Right lobe of liver (tissue), 6 donors: ENCODE results near the gene B4GAT1. TPM values are rescaled to one million over a fixed set of nuclear protein-coding genes. Genes with fewer than 3 reads are reported as not detected.
"Not testable (repeated sequence)": the region's sequence is repeated elsewhere in the genome, so short reads cannot be mapped to it uniquely, and the experiment has no call there.

Experiments used
- ATAC-seq, 4 donors: fragments of 200-7000 bp; cut with Tn5 transposase; one replicate each; pipeline ENCODE4 v1.9.1; 2020; ENCODE audit warnings: mild to moderate bottlenecking in 4 of 4, moderate library complexity in 4 of 4
- DNase-seq, 3 donors: peaks; one replicate each; pipeline ENCODE4 v3.0.0-alpha.2; 2020
- H3K27ac ChIP-seq, 3 donors: fragments of 200-600 bp; one replicate each; pipeline ENCODE4 v1.8.0; 2022
- H3K27me3 ChIP-seq, 2 donors: fragments of 200-600 bp; one replicate each; pipeline ENCODE4 v1.8.0; 2022
- H3K36me3 ChIP-seq, 4 donors: fragments of 200-600 bp; sonication (generic) in 1 of 4; one replicate each; pipeline versions ENCODE4 v1.5.1 to v1.8.0; 2017 to 2022; ENCODE audit warnings: control low read depth in 1 of 4
- H3K4me1 ChIP-seq, 4 donors: fragments of 200-600 bp; sonication (generic) in 1 of 4; one replicate each; pipeline versions ENCODE4 v1.5.1 to v1.8.0; 2017 to 2022; ENCODE audit warnings: control low read depth in 1 of 4
- H3K4me3 ChIP-seq, 3 donors: fragments of 200-600 bp; one replicate each; pipeline ENCODE4 v1.8.0; 2022
- H3K9me3 ChIP-seq, 4 donors: fragments of 200-600 bp; sonication (generic) in 1 of 4; one replicate each; pipeline versions ENCODE4 v1.5.1 to v1.8.0; 2017 to 2022; ENCODE audit warnings: control low read depth in 1 of 4
- CTCF ChIP-seq, 4 donors: fragments of 200-600 bp in 3 of 4; fragments of 450-650 bp in 1 of 4; IDR thresholded peaks; one replicate each; pipeline versions ENCODE4 v1.5.1 to v1.8.0; 2016 to 2022; ENCODE audit warnings: antibody characterized with exemption in 4 of 4, mild to moderate bottlenecking in 2 of 4
- POLR2A ChIP-seq: fragments of 450-650 bp; IDR thresholded peaks from one replicate; pipeline ENCODE4 v1.6.1; 2017; ENCODE audit warnings: antibody characterized with exemption, mild to moderate bottlenecking
- WGBS: methylation state at CpG from one replicate; pipeline ENCODE4 v1.1.6; 2018; ENCODE audit warnings: low coverage, low lambda C conversion rate; ENCODE audit not compliant: insufficient coverage; ENCODE audit errors: missing lambda C conversion rate; 5-methylcytosine and 5-hydroxymethylcytosine counted together
- intact Hi-C, 2 donors: fragments of 100-400 bp; cut with DNase I; formaldehyde crosslinking; loops; one replicate each; pipeline versions ENCODE4 v1.11.2 to v1.14.1; 2022
- total RNA-seq, 6 experiments: library from RNA; depleted of rRNA in 2 of 6; stranded (reverse); fragments of >200 nt in 2 of 6; fragmentation: NEBNext Ultra II Directional in 3 of 6; extraction: Animal tissue kit (Norgen Biotek cat#: 25700) in 3 of 6; gene quantifications; one replicate each; pipeline versions ENCODE4 v1.1.0 to v1.2.4, GENCODE V29; 2016 to 2023
- donor health status: DM: no; HTN: yes; CAD: no.
- donor health status: DM: no; HTN: no; CAD: no.
- donor health status: DM: no; HTN: no; CAD: no.
- donor health status: DM: no; HTN: yes; CAD: no.
- donor health status: DM: no; HTN: yes; CAD: no.

B4GAT1 gene
- total RNA-seq, 6 experiments from 2014 or later: 6.3 to 25.4 (median 15.6) TPM

GRCh38 chr11:66359662-66360087 is 12.2 kb upstream of the B4GAT1 start:
- Histone ChIP-seq H3K27ac (no peak overlapping the region), H3K36me3 (no peaks in the 10 kb centered on the region), H3K4me3 (no peak overlapping the region), H3K27me3 (no peaks in the 10 kb centered on the region), H3K4me1 (no peaks in the 10 kb centered on the region), H3K9me3 (no peaks in the 10 kb centered on the region)
- TF ChIP-seq POLR2A: no peak
- TF ChIP-seq CTCF (IDR thresholded peaks at IDR 0.05): no peak
- WGBS: 0% methylated on average over 1 of the region's 3 CpGs
- DNase-seq (peak in 1 of 3 donors; percentile 30), ATAC-seq (no peak)
- intact Hi-C loops: no loop called here

GRCh38 chr11:66350560-66351235 is 3.3 kb upstream of the B4GAT1 start:
- ATAC-seq: peak in 1 of 4 donors; percentile 8
- intact Hi-C loops, H3K27me3 ChIP-seq, H3K9me3 ChIP-seq, H3K36me3 ChIP-seq: not testable (repeated sequence)
- DNase-seq: peak in 1 of 3 donors; percentile 8
- WGBS: 33% methylated on average over 8 of the region's 8 CpGs
- Histone ChIP-seq H3K27ac (peak overlapping the region in 2 of 3 donors; percentile 59 to 86), H3K4me3 (peak overlapping the region in 2 of 3 donors; percentile 27 to 49), H3K4me1 (peaks cover 0 to 42% (median 5%) of the 10 kb centered on the region in 4 donors)

- Histone ChIP-seq H3K4me1 (peaks cover 0 to 53% (median 10%) of the 10 kb centered on the region in 4 donors), H3K36me3 (peaks cover 0 to 3% (median 0%) of the 10 kb centered on the region in 4 donors), H3K4me3 (peak overlapping the region in 1 of 3 donors; percentile 2), H3K27ac (peak overlapping the region in 2 of 3 donors; percentile 59 to 86), H3K9me3 (no peaks in the 10 kb centered on the region), H3K27me3 (no peaks in the 10 kb centered on the region)
- WGBS: 8% methylated on average over 2 of the region's 2 CpGs
- TF ChIP-seq CTCF (IDR thresholded peaks at IDR 0.05) (no peak), POLR2A (peak; percentile 14)
- intact Hi-C loops: no loop called here
- DNase-seq: peak in 1 of 3 donors; percentile 68
- ATAC-seq: peak; percentile 8 to 37 (median 22)
Observed at GRCh38 chr11:66349084-66349386, 1.6 kb upstream of the B4GAT1 start.

GRCh38 chr11:66346476-66347424 is 679 bp downstream of the B4GAT1 start:
- DNase-seq (no peak), ATAC-seq (peak in 2 of 4 donors; percentile 3 to 9)
- TF ChIP-seq CTCF (IDR thresholded peaks at IDR 0.05): no peak
- no peak for TF ChIP-seq POLR2A
- H3K27me3 ChIP-seq: no peaks in the 10 kb centered on the region
- WGBS: 41% methylated on average over 22 of the region's 68 CpGs
- intact Hi-C loops: no loop called here
- H3K4me3 ChIP-seq: peak overlapping the region; percentile 68 to 82 (median 73)
- peak overlapping the region; percentile 57 to 62 (median 57) for H3K27ac ChIP-seq
- H3K36me3 ChIP-seq: no peaks in the 10 kb centered on the region
- H3K9me3 ChIP-seq: no peaks in the 10 kb centered on the region
- H3K4me1 ChIP-seq: peaks cover 0 to 57% (median 15%) of the 10 kb centered on the region in 4 donors

GRCh38 chr11:66345316-66345649 is 2.1 kb downstream of the B4GAT1 start:
- WGBS: 2% methylated on average over 6 of the region's 7 CpGs
- TF ChIP-seq CTCF (IDR thresholded peaks at IDR 0.05) (no peak), POLR2A (no peak)
- Histone ChIP-seq H3K4me1 (peaks cover 0 to 48% (median 15%) of the 10 kb centered on the region in 4 donors), H3K4me3 (peak overlapping the region; percentile 92 to 100 (median 96)), H3K36me3 (peaks cover 0 to 12% (median 4%) of the 10 kb centered on the region in 4 donors), H3K27me3 (no peaks in the 10 kb centered on the region), H3K27ac (peak overlapping the region in 2 of 3 donors; percentile 11 to 33), H3K9me3 (no peaks in the 10 kb centered on the region)
- no peak for ATAC-seq
- no peak for DNase-seq
- intact Hi-C loops: no loop called here
